ENCODE results near the gene IGSF9B.

- TF ChIP-seq CTCF (conservative IDR thresholded peaks at IDR 0.05) (no peak), ZFX (IDR thresholded peaks at IDR 0.05) (no peak)
Measured at GRCh38 chr11:133965031-133965601, 8.3 kb upstream of the IGSF9B start.

Data from C4-2B (cell line).